GM12873 (cell line): ENCODE data around the gene CHD1L.

Experiments
- CTCF ChIP-seq: IDR thresholded peaks from 2 replicates; pipeline ENCODE4 v1.5.1; 2012; ENCODE audit warnings: low read depth, mild to moderate bottlenecking, moderate library complexity, low read length, control low read depth; ENCODE audit not compliant: insufficient read depth; ENCODE audit errors: missing control alignments

Gene CHD1L

GRCh38 chr1:147287133-147287865 lies 44.8 kb downstream of the CHD1L start:
- no peak for TF ChIP-seq CTCF

DNA sequence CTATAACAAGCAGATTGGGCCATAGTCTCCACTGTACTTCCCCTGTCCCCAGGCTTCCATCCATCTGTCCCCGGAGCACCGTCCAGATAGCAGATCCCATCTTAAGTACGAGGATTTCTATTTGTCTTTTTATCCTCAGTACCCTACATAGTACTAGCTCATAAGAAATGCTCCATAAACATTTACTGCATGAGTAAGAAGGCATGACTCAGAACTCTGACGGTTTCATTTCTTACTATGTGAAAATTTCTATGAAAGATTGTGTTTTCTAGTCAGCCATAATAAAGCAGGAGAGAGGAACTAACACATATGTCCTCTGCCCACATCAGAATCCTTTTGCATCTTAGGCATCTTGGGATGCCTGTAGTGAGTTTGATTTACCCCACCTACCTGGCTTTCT lies 49.5 kb downstream of the CHD1L start:
- no peak for TF ChIP-seq CTCF

GRCh38 chr1:147292631-147293251 lies 50.3 kb downstream of the CHD1L start:
- TF ChIP-seq CTCF, result no peak

DNA sequence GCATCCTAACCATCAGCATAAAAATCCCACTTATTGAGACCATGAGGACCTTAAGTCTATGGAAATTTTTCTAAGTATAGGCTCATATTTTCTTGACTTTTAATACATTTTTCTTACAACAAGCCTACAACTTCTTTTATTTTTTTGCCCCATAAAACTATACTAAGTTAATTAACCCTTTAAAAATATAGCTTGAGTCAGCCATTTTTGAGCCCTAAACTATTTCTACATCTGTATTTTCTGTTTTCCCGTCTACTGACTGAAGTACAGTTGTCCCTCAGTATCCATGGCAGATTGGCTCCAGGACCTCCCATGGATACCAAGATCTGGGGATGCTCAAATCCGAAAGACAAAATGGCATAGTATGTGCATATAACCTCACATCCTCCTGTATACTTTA lies 55.0 kb downstream of the CHD1L start:
- TF ChIP-seq CTCF, result no peak

DNA sequence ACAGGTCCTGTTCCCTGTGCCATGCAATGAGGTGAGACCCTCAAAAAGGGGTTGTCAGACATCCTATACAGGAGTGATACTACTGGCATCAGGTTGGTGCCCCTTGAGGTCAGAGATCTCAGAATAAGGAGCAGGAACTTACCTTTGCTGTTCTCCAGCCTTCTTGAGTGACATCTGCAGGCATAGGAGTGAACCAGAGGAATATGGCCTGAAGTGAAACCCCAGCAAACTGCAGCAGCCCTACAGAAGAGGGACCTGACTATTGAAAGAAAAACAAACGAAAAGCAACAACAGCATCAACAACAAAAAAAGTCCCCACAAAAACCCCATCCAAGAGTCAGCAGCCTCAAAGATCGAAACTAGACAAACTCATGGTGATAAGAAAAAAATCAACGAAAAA lies 74.5 kb downstream of the CHD1L start:
- TF ChIP-seq CTCF, result no peak

GRCh38 chr1:147334292-147334691 lies 91.8 kb downstream of the CHD1L start:
- no peak for TF ChIP-seq CTCF

DNA sequence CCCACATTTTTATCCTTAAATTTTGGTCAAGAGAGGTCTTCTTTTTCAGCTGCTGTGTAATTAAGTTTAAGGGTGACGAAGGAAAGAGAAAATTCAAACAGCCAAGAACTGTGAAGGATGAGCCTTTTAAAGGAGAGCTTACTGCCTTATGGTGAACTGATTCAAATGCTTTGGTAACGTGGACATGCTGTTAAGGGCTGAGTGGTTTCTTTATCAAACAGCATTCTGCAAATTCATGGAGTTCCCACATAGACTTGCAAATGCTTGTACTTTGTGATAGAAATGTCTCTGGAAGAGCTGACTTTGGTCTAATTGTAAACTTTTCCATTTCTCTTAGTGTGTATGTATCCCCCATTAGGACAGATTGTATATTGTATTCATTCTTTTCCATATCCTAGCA lies 93.8 kb downstream of the CHD1L start:
- no peak for TF ChIP-seq CTCF
